Measurements from ENCODE around the gene EVA1A.
A peak's percentile ranks its signal among the peaks of the same experiment; 100 is the strongest.
"Not testable (repeated sequence)": the region's sequence is repeated elsewhere in the genome, so short reads cannot be mapped to it uniquely, and the experiment has no call there.

Gene EVA1A

GRCh38 chr2:75480971-75481836 is 79.5 kb downstream of the EVA1A start:
- no peak for DNase-seq

- DNase-seq = not testable (repeated sequence)
Measured at GRCh38 chr2:75477696-75478095, 83.0 kb downstream of the EVA1A start.

GRCh38 chr2:75476761-75477160 is 84.0 kb downstream of the EVA1A start:
- DNase-seq = no peak

- no peak for DNase-seq
Measured at GRCh38 chr2:75475976-75476375, 84.8 kb downstream of the EVA1A start.

- DNase-seq = no peak
Measured at GRCh38 chr2:75475049-75475448, 85.7 kb downstream of the EVA1A start.

- no peak for DNase-seq
Measured at GRCh38 chr2:75474115-75474514, 86.6 kb downstream of the EVA1A start.

- no peak for DNase-seq
Measured at GRCh38 chr2:75466708-75467311, 93.9 kb downstream of the EVA1A start.

GRCh38 chr2:75465317-75465984 is 95.3 kb downstream of the EVA1A start:
- peak; percentile 27 for DNase-seq

- no peak for DNase-seq
Measured at GRCh38 chr2:75464348-75464946, 96.3 kb downstream of the EVA1A start.

GRCh38 chr2:75462721-75463120 is 98.0 kb downstream of the EVA1A start:
- DNase-seq = no peak

- DNase-seq = no peak
Measured at GRCh38 chr2:75462206-75462605, 98.5 kb downstream of the EVA1A start.

GRCh38 chr2:75460630-75461029 is 100.1 kb downstream of the EVA1A start:
- DNase-seq = no peak

GRCh38 chr2:75459565-75460310 is 101.0 kb downstream of the EVA1A start:
- DNase-seq = no peak

GRCh38 chr2:75458201-75458600 is 102.5 kb downstream of the EVA1A start:
- DNase-seq = no peak

GRCh38 chr2:75456825-75457224 is 103.9 kb downstream of the EVA1A start:
- no peak for DNase-seq

- no peak for DNase-seq
Measured at GRCh38 chr2:75456111-75456510, 104.6 kb downstream of the EVA1A start.

GRCh38 chr2:75454241-75454620 is 106.5 kb downstream of the EVA1A start:
- no peak for DNase-seq

- DNase-seq = no peak
Measured at GRCh38 chr2:75453384-75454240, 107.1 kb downstream of the EVA1A start.

GRCh38 chr2:75450068-75450467 is 110.7 kb downstream of the EVA1A start:
- DNase-seq = no peak

- no peak for DNase-seq
Measured at GRCh38 chr2:75447176-75447575, 113.6 kb downstream of the EVA1A start.

Measured in right hindlimb (tissue), 1 donor.